Stimulated activated CD4-positive, alpha-beta T cell treated with anti-CD3 and anti-CD28 coated beads, Interleukin-12 subunit alpha, Interleukin-12 subunit beta, amount 100 ng/mL, for 48 hours (primary cell): Measurements from ENCODE around the gene RTTN.
A peak's percentile ranks its signal among the peaks of the same experiment; 100 is the strongest.

Experiments
- DNase-seq, 3 donors: peaks; one replicate each; pipeline ENCODE4 v3.0.0-alpha.2; 2020; ENCODE audit warnings: low read depth in 2 of 3, low spot score in 1 of 3

RTTN gene

GRCh38 chr18:70197844-70198243 is 7.6 kb downstream of the RTTN start:
- no peak for DNase-seq

- DNase-seq = no peak
Observed at GRCh38 chr18:70197026-70197425, 8.5 kb downstream of the RTTN start.

- DNase-seq = no peak
Observed at GRCh38 chr18:70195852-70196434, 9.5 kb downstream of the RTTN start.

- DNase-seq = no peak
Observed at GRCh38 chr18:70195014-70195614, 10.4 kb downstream of the RTTN start.

GRCh38 chr18:70194227-70194890 is 11.1 kb downstream of the RTTN start:
- DNase-seq = peak in 1 of 3 donors; percentile 11

GRCh38 chr18:70190529-70190928 is 15.0 kb downstream of the RTTN start:
- no peak for DNase-seq

GRCh38 chr18:70188113-70188512 is 17.4 kb downstream of the RTTN start:
- no peak for DNase-seq

- no peak for DNase-seq
Observed at GRCh38 chr18:70183441-70183840, 22.0 kb downstream of the RTTN start.

GRCh38 chr18:70182548-70182947 is 22.9 kb downstream of the RTTN start:
- no peak for DNase-seq

GRCh38 chr18:70181725-70182124 is 23.8 kb downstream of the RTTN start:
- DNase-seq = no peak

GRCh38 chr18:70181015-70181414 is 24.5 kb downstream of the RTTN start:
- DNase-seq = no peak

- no peak for DNase-seq
Observed at GRCh38 chr18:70176537-70176936, 28.9 kb downstream of the RTTN start.

- DNase-seq = no peak
Observed at GRCh38 chr18:70175216-70175615, 30.3 kb downstream of the RTTN start.

- DNase-seq = no peak
Observed at GRCh38 chr18:70172225-70172624, 33.3 kb downstream of the RTTN start.

GRCh38 chr18:70169747-70170146 is 35.7 kb downstream of the RTTN start:
- no peak for DNase-seq

- no peak for DNase-seq
Observed at GRCh38 chr18:70166668-70167067, 38.8 kb downstream of the RTTN start.

GRCh38 chr18:70165936-70166335 is 39.6 kb downstream of the RTTN start:
- no peak for DNase-seq

GRCh38 chr18:70160073-70160678 is 45.3 kb downstream of the RTTN start:
- DNase-seq = no peak

GRCh38 chr18:70158992-70159717 is 46.3 kb downstream of the RTTN start:
- no peak for DNase-seq

- DNase-seq = no peak
Observed at GRCh38 chr18:70156886-70157285, 48.6 kb downstream of the RTTN start.

- no peak for DNase-seq
Observed at GRCh38 chr18:70154591-70155194, 50.8 kb downstream of the RTTN start.
